ENCODE results near the gene DUSP8.
A peak's percentile ranks its signal among the peaks of the same experiment; 100 is the strongest.
"Not testable (repeated sequence)": the region's sequence is repeated elsewhere in the genome, so short reads cannot be mapped to it uniquely, and the experiment has no call there.

Gene DUSP8

DNA sequence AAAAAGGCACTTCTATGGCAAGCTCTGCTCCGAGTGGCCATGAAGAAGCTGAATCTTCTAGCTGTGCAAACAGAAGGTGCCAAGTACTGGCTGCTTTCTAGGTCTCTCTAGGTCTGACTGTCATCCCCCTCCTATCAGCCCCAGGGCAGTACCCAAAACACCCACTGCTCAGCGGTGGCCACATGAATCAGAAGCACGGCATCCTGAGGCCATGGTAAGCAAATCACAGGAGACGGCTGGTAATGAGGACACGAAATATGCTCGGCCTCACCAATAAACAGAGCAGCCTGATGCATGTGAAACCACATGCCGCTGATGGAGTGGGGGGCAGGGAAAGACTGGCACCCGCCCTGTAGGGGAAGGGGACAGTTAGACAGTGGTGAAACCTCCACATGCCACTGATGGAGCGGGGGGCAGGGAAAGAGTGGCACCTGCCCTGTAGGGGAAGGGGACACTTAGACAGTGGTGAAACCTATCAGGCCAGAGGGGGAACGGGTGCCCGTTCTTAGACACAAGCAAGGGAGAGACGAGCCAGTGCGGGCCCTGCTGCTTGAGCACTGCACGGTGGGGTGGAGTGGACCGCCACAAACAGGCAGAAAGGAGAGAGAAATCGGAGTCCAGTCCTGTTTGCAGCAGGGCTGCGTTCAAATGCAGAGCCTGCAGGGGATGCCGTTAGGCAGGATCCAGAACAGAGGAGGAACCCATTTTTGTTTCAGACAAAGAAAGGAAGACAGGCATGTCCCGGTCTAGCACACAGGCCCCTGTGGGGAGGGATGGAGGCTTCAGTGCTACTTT lies 55.6 kb downstream of the DUSP8 start:
- Mint-ChIP-seq H3K9me3 (no peaks in the 10 kb centered on the region), H3K4me1 (peaks cover 27% of the 10 kb centered on the region), H3K27me3 (ENCODE audit: low read depth) (peaks cover 8% of the 10 kb centered on the region), H3K36me3 (ENCODE audit: low read depth) (peaks cover 4% of the 10 kb centered on the region), H3K4me3 (no peak overlapping the region), H3K27ac (no peak overlapping the region)
- no peak for TF ChIP-seq CTCF (IDR thresholded peaks at IDR 0.05; ENCODE audit: unreplicated experiment in 3 of 3)

GRCh38 chr11:1515082-1516060 lies 56.7 kb downstream of the DUSP8 start:
- Mint-ChIP-seq H3K27me3 (ENCODE audit: low read depth) (peaks cover 5% of the 10 kb centered on the region), H3K36me3 (ENCODE audit: low read depth) (no peaks in the 10 kb centered on the region), H3K4me3 (no peak overlapping the region), H3K4me1 (peaks cover 18% of the 10 kb centered on the region), H3K27ac (no peak overlapping the region), H3K9me3 (no peaks in the 10 kb centered on the region)
- peak; percentile 88 to 95 (median 94) for TF ChIP-seq CTCF (IDR thresholded peaks at IDR 0.05; ENCODE audit: unreplicated experiment in 3 of 3)

- Mint-ChIP-seq H3K36me3 (ENCODE audit: low read depth) (no peaks in the 10 kb centered on the region), H3K27me3 (ENCODE audit: low read depth) (peaks cover 5% of the 10 kb centered on the region), H3K4me1 (peaks cover 20% of the 10 kb centered on the region), H3K4me3 (no peak overlapping the region), H3K27ac (peak overlapping the region in 1 of 3 experiments; percentile 71), H3K9me3 (no peaks in the 10 kb centered on the region)
- peak in 1 of 3 experiments; percentile 29 for TF ChIP-seq CTCF (IDR thresholded peaks at IDR 0.05; ENCODE audit: unreplicated experiment in 3 of 3)
Measured at GRCh38 chr11:1514336-1515061, 57.6 kb downstream of the DUSP8 start.

DNA sequence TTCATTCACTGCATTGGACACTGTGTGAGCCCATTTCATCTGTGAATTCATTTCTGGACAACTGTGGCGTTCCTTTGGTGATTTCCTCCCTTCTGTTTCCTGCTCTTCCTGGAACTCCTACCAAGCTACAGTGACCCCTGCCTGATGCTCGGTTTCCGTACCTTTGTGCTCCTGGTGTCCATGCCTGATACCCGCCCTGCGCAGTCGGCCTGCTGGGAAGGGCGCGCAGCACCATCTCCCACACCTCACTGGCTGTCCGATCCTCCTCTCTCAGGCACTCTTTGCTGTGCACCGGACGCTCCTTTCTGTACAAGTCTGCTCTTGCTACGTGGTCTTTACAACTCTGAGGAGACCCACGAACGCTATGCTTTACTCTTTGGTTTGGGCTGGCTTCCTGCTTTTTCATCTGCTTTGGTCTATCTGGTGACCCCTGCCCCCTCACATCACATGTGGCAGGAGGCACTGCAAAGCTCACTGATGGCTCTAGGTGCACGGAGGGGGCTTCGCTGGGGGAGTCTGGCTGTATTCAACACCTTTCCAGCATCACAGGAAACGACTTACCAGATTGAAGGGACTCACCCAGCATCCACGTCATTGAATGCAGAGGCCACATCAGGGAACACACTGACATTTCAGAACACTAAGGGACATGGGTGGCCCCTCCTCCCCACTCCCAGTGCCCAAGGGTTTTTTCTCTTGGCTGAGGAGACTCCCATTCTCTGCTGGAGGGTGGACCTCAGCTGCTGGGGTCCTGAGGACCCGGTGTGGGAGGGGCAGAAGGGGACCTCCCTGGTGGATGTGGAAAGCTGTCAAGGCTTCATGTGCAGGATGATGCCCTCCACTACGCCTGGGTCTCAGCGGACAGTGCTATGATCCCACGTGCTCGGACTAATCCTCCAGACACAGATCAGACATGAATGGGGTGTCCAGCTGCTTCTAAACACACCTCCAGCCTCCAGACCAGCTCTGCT lies 58.5 kb downstream of the DUSP8 start:
- no peak overlapping the region for H3K4me3 Mint-ChIP-seq
- no peak for TF ChIP-seq CTCF (IDR thresholded peaks at IDR 0.05; ENCODE audit: unreplicated experiment in 3 of 3)
- H3K27ac Mint-ChIP-seq: peak overlapping the region in 1 of 3 experiments; percentile 71
- H3K36me3 Mint-ChIP-seq (ENCODE audit: low read depth): no peaks in the 10 kb centered on the region
- H3K27me3 Mint-ChIP-seq (ENCODE audit: low read depth): peaks cover 5% of the 10 kb centered on the region
- H3K9me3 Mint-ChIP-seq: no peaks in the 10 kb centered on the region
- H3K4me1 Mint-ChIP-seq: peaks cover 24% of the 10 kb centered on the region

DNA sequence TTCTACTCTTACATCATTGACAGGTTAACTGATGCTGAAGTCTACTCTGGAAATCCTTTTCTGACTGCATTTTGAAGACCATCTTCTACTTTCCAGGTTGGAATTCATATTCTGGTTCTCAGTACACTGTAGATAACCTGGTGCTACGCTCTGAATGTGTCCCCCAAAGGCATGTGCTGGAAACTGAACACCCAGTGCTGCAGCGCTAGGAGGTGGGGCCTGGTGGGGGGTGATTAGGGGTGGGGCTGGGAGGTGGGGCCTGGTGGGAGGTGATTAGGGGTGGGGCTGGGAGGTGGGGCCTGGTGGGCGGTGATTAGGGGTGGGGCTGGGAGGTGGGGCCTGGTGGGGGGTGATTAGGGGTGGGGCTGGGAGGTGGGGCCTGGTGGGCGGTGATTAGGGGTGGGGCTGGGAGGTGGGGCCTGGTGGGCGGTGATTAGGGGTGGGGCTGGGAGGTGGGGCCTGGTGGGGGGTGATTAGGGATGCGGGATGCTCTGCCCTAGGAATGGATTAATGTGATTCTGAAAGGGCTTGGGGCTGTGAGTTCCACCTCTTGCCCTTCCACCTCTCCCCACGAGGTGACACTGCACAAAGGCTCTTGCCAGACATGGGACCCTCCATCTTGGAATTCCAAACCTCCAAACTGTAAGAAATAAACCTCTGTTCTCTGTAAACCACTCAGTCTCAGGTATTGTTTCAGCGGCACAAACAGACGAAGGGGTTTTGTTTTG lies 59.4 kb downstream of the DUSP8 start:
- H3K4me3 Mint-ChIP-seq; H3K36me3 Mint-ChIP-seq (ENCODE audit: low read depth); H3K9me3 Mint-ChIP-seq; H3K27ac Mint-ChIP-seq; H3K27me3 Mint-ChIP-seq (ENCODE audit: low read depth): not testable (repeated sequence)
- peaks cover 26% of the 10 kb centered on the region for H3K4me1 Mint-ChIP-seq
